ENCODE measurements around the gene SMIM14.
"Not testable (repeated sequence)": the region's sequence is repeated elsewhere in the genome, so short reads cannot be mapped to it uniquely, and the experiment has no call there.

The SMIM14 gene

DNA sequence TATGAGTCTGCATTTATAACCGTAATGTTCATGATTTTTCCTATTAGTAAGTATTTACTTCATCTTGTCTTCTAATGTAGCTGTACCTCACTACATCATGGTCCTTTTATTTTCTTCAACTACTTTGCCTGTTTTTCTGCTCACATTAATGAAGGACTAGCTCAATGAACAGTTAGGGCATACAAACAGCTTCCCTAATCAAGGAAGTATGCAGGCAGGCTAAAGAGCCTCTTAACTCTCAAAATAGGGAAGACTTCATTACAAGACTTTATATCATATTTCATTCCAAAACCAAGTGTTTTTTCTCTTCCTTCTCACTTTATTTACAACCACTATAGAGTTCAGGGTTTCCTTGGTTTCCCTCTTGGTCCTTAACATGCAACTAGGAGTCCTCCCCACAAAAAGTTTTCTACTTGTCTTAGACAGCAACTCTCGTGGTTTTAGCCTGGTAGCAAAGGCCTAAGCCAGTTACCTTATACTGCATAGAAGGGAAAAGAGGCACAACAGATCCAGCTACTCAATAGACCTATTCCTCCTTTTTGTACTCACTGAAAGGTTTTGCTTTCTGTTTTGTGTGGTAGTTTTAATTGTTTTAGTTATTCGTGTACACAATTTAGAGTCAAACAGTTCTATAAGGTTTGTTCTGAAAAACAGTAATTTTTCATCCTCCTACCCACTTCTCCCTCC lies 40.8 kb downstream of the SMIM14 start:
- DNase-seq = no peak

DNA sequence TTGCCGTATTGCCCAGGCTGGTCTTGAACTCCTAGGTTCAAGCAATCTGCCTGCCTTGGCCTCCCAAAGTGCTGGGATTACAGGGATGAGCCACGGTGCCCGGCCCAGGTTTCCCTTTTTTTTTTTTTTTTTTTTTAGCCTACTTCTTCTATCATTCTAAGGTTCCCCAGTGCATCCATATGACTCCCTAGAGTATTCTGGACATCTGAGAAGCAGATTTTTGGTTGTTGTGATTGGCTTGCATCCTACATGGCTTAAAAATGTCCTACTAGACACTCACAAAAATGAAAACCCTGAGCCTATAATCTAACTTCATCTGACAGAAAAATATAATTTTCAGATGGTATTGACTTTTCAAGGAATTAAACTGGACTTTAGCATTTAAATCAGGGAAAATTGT lies 41.7 kb downstream of the SMIM14 start:
- DNase-seq = no peak

DNA sequence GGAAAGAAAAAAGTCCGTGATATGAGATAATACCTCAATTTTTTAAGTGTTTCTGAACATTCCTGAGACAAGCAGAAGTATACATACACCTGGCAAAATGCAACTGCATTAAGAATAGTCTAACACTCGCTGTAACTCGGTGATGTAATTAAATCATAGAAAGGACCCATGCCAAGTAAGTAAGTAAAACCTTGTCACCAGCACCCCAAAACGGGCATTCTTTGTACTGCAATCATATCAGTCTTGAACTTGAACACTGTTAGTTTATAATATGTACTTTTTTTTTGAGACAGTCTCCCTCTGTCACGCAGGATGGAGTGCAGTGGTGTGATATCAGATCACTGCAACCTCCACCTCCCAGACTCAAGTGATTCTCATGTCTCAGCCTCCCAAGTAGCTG lies 47.4 kb downstream of the SMIM14 start:
- no peak for DNase-seq

DNA sequence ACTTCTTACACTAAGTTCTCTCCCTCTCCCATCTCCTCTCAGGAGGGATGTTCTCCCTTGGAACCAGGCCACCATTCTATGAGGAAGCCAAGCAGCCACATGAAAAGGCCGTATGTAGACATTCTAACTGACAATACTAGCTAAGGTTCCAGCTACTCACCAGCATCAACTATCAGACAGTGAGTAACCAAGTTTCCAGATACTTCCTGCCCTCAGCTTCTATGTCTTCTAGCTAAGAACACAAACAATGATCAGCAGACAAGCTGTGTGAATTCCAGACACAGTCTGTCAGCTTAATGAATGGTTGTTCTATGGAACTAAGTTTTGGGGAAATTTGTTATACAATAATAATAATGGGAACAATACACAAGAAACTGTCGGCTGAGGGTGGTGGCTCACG lies 50.8 kb downstream of the SMIM14 start:
- no peak for DNase-seq

DNA sequence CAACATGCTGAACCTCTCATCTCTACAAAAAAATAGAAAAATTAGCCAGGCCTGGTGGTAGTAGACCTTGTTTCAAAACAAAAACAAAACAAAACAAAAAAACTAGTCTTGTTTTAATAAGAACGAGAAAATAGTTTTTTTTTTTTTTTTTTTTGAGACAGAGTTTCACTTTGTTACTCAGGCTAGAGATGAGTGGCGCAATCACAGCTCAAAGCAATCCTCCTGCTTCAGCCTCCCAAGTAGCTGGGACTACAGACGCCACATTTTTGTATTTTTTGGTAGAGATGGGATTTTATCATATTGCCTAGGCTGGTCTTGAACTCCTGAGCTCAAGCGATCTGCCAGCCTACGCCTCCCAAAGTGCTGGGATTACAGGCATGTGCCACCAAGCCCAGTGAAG lies 63.7 kb downstream of the SMIM14 start:
- no peak for DNase-seq

DNA sequence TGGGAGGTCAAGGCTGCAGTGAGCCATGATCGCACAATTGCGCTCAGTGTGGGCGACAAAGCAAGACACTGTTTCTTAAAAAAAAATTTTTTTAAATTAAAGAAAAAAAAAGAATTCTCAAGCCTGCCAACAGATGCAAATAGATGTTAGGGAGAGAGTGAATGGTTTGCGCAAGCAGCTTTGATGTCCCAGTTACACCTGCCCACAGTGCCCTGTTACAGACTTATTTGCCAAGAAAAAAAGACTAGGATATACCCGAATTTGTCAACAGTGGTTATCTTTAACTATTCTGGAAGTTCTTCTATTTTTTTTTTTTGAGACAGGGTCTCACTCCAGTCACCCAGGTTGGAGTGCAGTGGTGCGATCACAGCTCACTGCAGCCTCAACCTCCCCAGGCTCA lies 67.2 kb downstream of the SMIM14 start:
- no peak for DNase-seq

DNA sequence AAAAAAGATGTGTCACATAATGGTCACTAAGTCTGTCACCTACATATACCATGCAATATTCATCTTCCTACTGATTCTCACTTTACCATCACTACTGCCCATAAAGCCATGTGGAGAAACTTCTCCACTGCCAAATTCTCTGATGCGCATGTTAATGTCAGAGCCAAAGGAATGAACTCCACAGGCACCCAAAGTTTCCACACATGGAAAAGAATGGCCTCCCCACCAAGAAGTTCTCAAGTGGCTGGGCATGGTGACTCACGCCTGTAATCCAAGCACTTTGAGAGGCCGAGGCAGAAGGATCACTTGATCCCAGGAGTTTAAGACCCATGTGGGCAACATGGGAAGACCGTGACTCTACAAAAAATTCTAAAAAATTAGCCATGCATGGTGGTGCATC lies 67.6 kb downstream of the SMIM14 start:
- DNase-seq = no peak

GRCh38 chr4:39569209-39569608 lies 69.5 kb downstream of the SMIM14 start:
- no peak for DNase-seq

DNA sequence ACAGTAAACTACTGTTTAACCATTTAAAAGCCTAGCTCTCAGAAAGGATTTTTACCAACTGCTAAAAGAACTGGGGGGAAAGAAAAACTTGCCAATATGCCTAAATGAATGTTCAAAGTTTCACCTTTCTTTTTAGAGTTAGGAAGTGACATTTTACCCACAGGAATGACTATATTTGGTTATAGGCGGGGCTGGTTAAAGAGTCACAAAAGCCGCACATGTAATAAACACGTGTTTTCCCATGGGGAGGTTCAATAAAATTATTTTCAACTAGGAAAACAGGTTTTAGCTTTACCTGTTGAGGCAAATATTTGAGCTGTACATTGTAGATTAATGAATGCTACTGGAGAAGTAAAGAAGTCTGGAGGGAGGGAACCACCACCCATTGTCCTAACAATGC lies 69.9 kb downstream of the SMIM14 start:
- DNase-seq = no peak

GRCh38 chr4:39565878-39566600 lies 72.6 kb downstream of the SMIM14 start:
- DNase-seq = no peak

GRCh38 chr4:39563346-39563847 lies 75.3 kb downstream of the SMIM14 start:
- no peak for DNase-seq

DNA sequence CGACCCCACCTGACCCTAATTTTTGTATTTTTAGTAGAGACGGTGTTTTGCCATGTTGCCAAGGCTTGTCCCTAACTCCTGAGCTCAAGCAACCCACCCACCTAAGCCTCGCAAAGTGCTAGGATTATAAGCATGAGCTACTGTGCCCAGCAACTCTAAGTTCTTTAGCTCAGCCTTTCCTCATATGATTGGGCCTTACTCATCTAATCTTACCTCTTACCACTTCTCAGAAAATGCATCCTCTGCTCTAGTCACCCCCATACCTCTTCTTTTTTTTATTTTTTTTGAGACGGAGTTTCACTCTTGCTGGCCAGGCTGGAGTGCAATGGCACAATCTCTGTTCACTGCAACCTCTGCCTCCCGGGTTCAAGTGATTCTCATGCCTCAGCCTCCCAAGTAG lies 75.9 kb downstream of the SMIM14 start:
- no peak for DNase-seq

DNA sequence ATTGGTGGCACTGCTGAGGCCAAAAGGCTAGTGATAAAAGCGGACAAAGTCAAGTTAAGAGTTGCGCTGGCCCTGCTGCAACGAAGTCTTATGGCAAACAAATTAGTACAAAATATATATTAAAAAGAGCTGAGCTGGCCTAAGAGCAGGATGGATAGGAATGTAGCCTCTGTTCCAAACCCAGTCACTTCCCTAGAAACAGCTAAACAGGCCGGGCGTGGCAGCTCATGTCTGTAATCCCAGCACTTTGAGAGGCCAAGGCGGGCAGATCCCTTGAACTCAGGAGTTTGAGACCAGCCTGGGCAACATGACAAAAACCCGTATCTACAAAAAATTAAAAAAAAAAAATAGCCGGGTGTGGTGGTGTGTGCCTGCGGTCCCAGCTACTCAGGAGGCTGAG lies 79.0 kb downstream of the SMIM14 start:
- no peak for DNase-seq

GRCh38 chr4:39555472-39555871 lies 83.2 kb downstream of the SMIM14 start:
- DNase-seq = no peak

GRCh38 chr4:39548425-39549067 lies 90.1 kb downstream of the SMIM14 start:
- DNase-seq = no peak

GRCh38 chr4:39544580-39545315 lies 93.9 kb downstream of the SMIM14 start:
- no peak for DNase-seq

DNA sequence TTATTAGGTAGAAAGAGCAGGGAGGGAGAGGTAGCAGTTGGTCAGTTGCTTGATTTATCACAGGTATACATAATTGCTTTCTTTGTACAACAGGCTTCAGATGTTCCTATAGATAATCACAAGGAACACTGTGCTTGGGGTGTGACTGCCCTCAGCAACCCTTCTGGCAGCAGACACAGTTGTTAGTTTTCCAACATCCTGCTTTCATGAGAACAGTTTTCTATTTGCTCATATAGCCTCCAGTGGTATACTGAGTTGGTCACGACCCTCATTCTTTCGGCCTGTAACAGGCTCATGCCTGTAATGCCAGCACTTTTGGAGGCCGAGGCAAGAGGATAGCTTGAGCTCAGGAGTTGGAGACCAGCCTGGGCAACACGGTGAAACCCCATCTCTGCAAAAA lies 94.6 kb downstream of the SMIM14 start:
- not testable (repeated sequence) for DNase-seq

DNA sequence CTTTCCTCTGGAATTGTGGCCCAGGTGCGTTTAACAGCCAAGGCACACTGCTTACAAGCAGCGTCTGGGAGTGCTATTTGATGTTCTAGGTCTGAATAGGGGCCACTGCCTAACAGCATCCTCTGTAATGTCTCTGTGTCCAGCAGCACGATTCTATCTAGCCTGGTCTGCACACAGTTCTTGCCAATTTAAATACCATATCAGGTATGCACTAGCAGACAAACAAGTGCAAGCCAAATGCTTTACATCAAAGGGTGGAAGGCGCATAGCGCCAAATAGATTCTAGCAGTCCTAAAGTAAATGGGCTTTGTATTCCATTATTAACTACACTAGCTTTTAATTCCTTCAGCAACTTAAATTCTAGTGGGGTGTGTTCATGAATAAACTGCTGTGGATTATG lies 95.6 kb downstream of the SMIM14 start:
- DNase-seq = no peak

GRCh38 chr4:39542611-39543012 lies 96.1 kb downstream of the SMIM14 start:
- DNase-seq = no peak

DNA sequence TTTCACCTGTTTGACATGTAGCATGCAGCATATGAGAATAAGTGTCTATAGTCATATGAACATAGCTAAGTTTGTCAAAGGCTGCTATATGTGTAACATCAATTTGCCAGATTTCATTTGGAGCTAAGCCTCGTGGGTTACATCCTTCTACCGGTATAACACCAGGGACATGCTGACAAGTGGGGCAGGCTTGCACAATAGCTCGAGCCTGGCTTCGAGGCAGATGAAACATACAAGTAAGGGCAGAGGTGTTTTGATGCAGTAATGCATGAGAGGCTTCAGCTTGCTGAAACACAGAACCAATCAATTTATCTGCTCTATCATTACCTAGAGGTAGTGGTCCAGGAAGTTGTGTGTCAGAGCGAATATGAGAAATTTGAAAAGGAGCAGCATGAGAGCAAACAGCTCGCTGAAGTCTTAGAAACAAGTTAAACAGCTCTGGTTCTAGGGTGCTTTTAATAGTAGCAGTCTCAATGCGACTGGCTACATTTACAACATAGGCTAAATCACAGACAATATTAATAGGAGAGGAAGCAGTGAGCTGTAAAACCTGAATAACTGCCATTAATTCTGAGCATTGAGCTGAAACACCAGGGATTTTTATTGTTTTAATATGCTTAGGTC lies 96.6 kb downstream of the SMIM14 start:
- DNase-seq = peak in 1 of 51 donors; percentile 9

DNA sequence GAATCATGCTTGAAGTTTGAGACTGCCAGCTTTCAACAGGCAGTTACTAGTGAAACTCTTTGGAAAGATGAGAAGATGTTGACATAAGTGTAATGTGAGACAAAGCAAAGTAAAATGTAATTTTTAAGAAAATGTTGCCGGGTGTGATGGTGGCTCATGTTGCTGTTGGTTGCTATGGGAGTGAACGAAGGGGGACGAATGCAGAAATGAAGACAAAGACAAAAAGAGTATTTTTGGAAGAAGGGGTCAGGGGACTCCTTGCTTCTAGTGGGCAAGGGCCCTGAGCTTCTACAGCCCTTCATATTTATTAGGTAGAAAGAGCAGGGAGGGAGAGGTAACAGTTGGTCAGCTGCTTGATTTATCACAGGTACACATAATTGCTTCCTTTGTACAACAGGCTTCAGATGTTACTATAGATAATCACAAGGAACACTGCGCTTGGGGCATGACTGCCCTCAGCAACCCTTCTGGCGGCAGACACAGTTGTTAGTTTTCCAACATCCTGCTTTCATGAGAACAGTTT lies 99.5 kb downstream of the SMIM14 start:
- DNase-seq = no peak
